Activated T-helper 2 cell treated with anti-CD3 and anti-CD28 coated beads, Interferon-gamma antibody, Interleukin-2, Interleukin-4, amounts not matched to agents 10 μg/mL and 5 μg/mL and 100 μg/mL, durations not matched to agents 14 hours and 24 hours and 36 hours (primary cell): ENCODE data around the gene UBAP2. TPM values are rescaled to one million over a fixed set of nuclear protein-coding genes. Genes with fewer than 3 reads are reported as not detected.

Experiments
- total RNA-seq: library from RNA; stranded (reverse); gene quantifications from 2 replicates; pipeline ENCODE4 v1.2.3, GENCODE V29; 2022

Gene UBAP2
- total RNA-seq, 1 donor from 2014 or later: 52.8 TPM

Other genes with a start within 250 kb of the UBAP2 start
- gene UBE2R2, start 231.7 kb downstream of the UBAP2 start, total RNA-seq: 43.1 and 44.1 TPM in 2 replicates
- gene DCAF12, start 77.8 kb upstream of the UBAP2 start, total RNA-seq: 42.8 and 43.5 TPM in 2 replicates
- 33.6 and 33.7 TPM in 2 replicates for gene UBAP1, start 130.2 kb upstream of the UBAP2 start, total RNA-seq